ENCODE results near the gene NFRKB.

NFRKB gene

DNA sequence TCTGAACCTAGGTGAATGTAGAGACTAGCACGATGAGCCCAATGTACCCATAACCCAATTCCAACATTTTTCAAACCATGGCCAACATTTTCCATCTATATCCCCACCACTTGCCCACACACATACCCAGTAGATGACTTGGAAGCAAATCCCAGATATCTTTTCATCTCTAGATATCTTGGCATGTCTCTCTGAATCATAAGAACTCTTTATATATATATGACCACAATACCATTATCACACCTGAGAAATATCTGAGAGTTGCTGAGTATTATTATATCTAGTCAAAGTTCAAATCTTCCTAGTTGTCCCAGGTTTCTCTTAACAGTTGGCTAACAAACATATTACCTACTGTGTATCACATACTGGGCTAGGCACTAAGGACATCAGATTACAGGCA, 37.9 kb upstream of the NFRKB start:
- Histone ChIP-seq H2AFZ (ENCODE audit: low read depth) (no peak overlapping the region), H3K27me3 (ENCODE audit: insufficient read depth, low read depth) (no peaks in the 10 kb centered on the region), H3K4me2 (no peak overlapping the region), H3K4me3 (IDR thresholded peaks at IDR 0.05; ENCODE audit: insufficient read depth, low read depth, low read length) (no peak overlapping the region), H3K27ac (no peak overlapping the region), H3K9ac (no peak overlapping the region), H4K20me1 (ENCODE audit: insufficient read depth) (no peaks in the 10 kb centered on the region), H3K4me1 (ENCODE audit: low read depth, poor library complexity, severe bottlenecking) (no peaks in the 10 kb centered on the region), H3K36me3 (ENCODE audit: insufficient read depth) (no peaks in the 10 kb centered on the region), H3K79me2 (ENCODE audit: insufficient read depth, low read depth) (no peaks in the 10 kb centered on the region)
- TF ChIP-seq, protein P1, sequence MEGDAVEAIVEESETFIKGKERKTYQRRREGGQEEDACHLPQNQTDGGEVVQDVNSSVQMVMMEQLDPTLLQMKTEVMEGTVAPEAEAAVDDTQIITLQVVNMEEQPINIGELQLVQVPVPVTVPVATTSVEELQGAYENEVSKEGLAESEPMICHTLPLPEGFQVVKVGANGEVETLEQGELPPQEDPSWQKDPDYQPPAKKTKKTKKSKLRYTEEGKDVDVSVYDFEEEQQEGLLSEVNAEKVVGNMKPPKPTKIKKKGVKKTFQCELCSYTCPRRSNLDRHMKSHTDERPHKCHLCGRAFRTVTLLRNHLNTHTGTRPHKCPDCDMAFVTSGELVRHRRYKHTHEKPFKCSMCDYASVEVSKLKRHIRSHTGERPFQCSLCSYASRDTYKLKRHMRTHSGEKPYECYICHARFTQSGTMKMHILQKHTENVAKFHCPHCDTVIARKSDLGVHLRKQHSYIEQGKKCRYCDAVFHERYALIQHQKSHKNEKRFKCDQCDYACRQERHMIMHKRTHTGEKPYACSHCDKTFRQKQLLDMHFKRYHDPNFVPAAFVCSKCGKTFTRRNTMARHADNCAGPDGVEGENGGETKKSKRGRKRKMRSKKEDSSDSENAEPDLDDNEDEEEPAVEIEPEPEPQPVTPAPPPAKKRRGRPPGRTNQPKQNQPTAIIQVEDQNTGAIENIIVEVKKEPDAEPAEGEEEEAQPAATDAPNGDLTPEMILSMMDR (conservative IDR thresholded peaks at IDR 0.05; ENCODE audit: low read depth, low read length): no peak

DNA sequence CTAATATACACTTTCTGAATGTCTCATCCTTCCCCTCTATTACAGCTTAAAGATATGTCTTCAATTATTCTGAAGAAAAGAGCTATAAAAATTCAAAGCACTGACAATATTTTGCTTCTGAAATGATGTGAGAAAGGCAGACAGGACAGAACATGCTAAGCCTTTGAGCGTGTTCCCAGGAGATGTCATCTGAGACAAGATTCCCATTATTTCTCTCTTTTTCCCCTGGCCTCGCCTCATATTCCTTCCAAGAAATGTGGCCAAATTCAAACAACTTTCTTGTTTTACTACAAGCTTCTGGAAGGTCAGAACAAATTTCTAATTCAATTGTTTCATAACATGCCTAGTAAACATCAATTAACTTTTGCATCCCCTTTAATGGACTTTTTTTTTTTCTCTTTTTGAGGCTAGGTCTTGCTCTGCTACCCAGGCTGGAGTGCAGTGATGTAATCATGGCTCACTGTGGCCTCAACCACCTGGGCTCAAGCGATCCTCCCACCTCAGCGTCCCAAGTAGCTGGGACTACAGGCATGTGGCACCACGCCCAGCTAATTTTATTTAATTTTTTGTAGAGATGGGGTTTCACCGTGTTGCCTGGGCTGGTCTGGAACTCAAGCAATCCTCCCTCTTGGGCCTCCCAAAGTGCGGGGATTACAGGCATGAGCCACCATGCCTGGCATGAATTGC, 37.1 kb upstream of the NFRKB start:
- H2AFZ ChIP-seq (ENCODE audit: low read depth): no peak overlapping the region
- H3K4me3 ChIP-seq (IDR thresholded peaks at IDR 0.05; ENCODE audit: insufficient read depth, low read depth, low read length): no peak overlapping the region
- no peak overlapping the region for H3K27ac ChIP-seq
- H3K4me1 ChIP-seq (ENCODE audit: low read depth, poor library complexity, severe bottlenecking): no peaks in the 10 kb centered on the region
- no peaks in the 10 kb centered on the region for H3K79me2 ChIP-seq (ENCODE audit: insufficient read depth, low read depth)
- no peaks in the 10 kb centered on the region for H3K36me3 ChIP-seq (ENCODE audit: insufficient read depth)
- H3K9ac ChIP-seq: no peak overlapping the region
- H3K4me2 ChIP-seq: no peak overlapping the region
- TF ChIP-seq, protein P1 (conservative IDR thresholded peaks at IDR 0.05; ENCODE audit: low read depth, low read length): no peak
- no peaks in the 10 kb centered on the region for H4K20me1 ChIP-seq (ENCODE audit: insufficient read depth)
- no peaks in the 10 kb centered on the region for H3K27me3 ChIP-seq (ENCODE audit: insufficient read depth, low read depth)

DNA sequence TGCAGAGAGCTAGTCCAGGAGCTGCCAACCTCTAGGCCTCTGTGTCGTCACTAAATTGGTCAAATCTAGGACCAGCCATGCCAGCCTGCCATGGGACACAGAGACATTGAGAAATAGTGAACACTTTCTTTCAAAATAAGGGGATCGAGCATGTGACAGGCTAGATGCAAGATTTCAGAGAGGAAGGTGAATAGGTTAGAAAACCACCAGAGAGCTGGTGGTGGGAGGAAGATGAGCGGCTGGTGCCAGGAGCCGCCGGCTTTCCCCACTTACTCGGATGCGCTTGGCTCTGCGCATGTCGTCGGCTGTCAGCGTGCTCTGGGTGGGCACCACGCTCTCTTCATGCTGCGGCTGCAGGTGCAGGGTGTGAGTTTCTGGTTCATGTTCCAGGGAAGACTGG, 35.4 kb upstream of the NFRKB start:
- H3K4me3 ChIP-seq (IDR thresholded peaks at IDR 0.05; ENCODE audit: insufficient read depth, low read depth, low read length): no peak overlapping the region
- H3K4me1 ChIP-seq (ENCODE audit: low read depth, poor library complexity, severe bottlenecking): no peaks in the 10 kb centered on the region
- TF ChIP-seq, protein P1 (conservative IDR thresholded peaks at IDR 0.05; ENCODE audit: low read depth, low read length): no peak

DNA sequence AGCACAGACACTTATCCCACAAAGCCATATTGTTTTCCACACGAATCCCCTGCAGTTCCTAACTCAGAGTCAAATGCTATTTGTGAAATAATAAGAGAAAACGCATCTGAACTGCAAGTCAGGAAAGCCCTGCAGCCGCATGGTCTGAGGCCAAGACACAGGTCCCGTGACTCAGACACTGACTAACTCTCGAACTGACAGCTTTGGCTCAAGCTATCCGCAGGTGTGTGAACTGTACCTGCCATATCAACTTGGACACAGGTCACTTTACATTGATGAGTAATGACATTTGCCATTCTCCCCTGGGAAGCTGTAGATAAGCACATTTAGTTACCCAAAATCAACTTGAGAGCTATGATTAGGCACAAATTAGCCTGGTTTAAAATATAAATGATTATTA, 34.9 kb upstream of the NFRKB start:
- Histone ChIP-seq H3K79me2 (ENCODE audit: insufficient read depth, low read depth) (no peaks in the 10 kb centered on the region), H2AFZ (ENCODE audit: low read depth) (no peak overlapping the region), H3K4me2 (no peak overlapping the region), H3K36me3 (ENCODE audit: insufficient read depth) (no peaks in the 10 kb centered on the region), H3K4me1 (ENCODE audit: low read depth, poor library complexity, severe bottlenecking) (no peaks in the 10 kb centered on the region), H3K27me3 (ENCODE audit: insufficient read depth, low read depth) (no peaks in the 10 kb centered on the region), H3K27ac (no peak overlapping the region), H3K9ac (no peak overlapping the region), H4K20me1 (ENCODE audit: insufficient read depth) (no peaks in the 10 kb centered on the region), H3K4me3 (IDR thresholded peaks at IDR 0.05; ENCODE audit: insufficient read depth, low read depth, low read length) (no peak overlapping the region)
- TF ChIP-seq, protein P1 (conservative IDR thresholded peaks at IDR 0.05; ENCODE audit: low read depth, low read length): no peak

More for the DNA sequence above, 35.4 kb upstream of the NFRKB start:
- Histone ChIP-seq H4K20me1 (ENCODE audit: insufficient read depth) (no peaks in the 10 kb centered on the region), H3K27me3 (ENCODE audit: insufficient read depth, low read depth) (no peaks in the 10 kb centered on the region), H3K79me2 (ENCODE audit: insufficient read depth, low read depth) (no peaks in the 10 kb centered on the region), H2AFZ (ENCODE audit: low read depth) (no peak overlapping the region), H3K4me2 (no peak overlapping the region), H3K9ac (no peak overlapping the region), H3K27ac (no peak overlapping the region), H3K36me3 (ENCODE audit: insufficient read depth) (no peaks in the 10 kb centered on the region)
